Type B pancreatic cell (in vitro differentiated cells): Measurements from ENCODE around the gene RPAIN. TPM values are rescaled to one million over a fixed set of nuclear protein-coding genes. Genes with fewer than 3 reads are reported as not detected.

Experiments
- DNase-seq: peaks from one replicate; pipeline ENCODE4 v3.0.0; 2021; ENCODE audit warnings: mixed read lengths; ENCODE audit not compliant: unreplicated experiment; ENCODE audit errors: extremely low spot score
- H3K27ac Mint-ChIP-seq: 2 replicates; pipeline ENCODE4 v1.8.0; 2021; ENCODE audit warnings: mild to moderate bottlenecking, mixed read lengths
- H3K27me3 Mint-ChIP-seq: 2 replicates; pipeline ENCODE4 v1.8.0; 2021; ENCODE audit warnings: mixed read lengths
- H3K36me3 Mint-ChIP-seq: 2 replicates; pipeline ENCODE4 v1.8.0; 2021; ENCODE audit warnings: mixed read lengths
- H3K4me1 Mint-ChIP-seq: one replicate; pipeline ENCODE4 v1.8.0; 2021; ENCODE audit warnings: mixed read lengths; ENCODE audit not compliant: unreplicated experiment
- H3K4me3 Mint-ChIP-seq: 2 replicates; pipeline ENCODE4 v1.8.0; 2021; ENCODE audit warnings: mild to moderate bottlenecking, mixed read lengths
- H3K9me3 Mint-ChIP-seq: 2 replicates; pipeline ENCODE4 v1.8.0; 2021; ENCODE audit warnings: mixed read lengths
- total RNA-seq: library from RNA; stranded (reverse); gene quantifications from 2 replicates; pipeline ENCODE4 v1.2.1, GENCODE V29; 2021; ENCODE audit warnings: low replicate concordance
- TF ChIP-seq, protein P1 (sequence below): fragments of 200-600 bp; sonication (generic); conservative IDR thresholded peaks from 2 replicates; pipeline ENCODE4 v1.5.0; 2021; ENCODE audit warnings: antibody characterized with exemption, mild to moderate bottlenecking

Gene RPAIN
- total RNA-seq, 1 donor from 2014 or later, result 70.8 TPM

DNA sequence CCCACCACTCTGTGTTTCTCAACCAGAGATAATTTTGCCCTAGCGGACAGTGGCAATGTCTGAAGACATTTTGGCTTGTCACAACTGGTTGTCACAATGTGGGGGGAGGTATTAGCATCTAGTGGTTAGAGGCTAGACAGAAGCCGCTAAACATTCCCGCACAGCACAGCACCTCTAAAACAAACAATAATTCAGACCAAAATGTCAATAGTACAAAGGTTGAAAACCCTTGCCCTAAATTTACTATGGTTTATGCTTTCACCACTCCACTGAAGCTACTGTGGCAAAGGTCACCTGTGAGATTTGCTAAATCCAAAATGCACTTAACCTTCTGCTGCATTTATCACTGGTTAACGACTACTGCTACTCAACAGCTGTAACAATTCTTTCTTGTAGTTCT lies 14.6 kb upstream of the RPAIN start:
- H3K36me3 Mint-ChIP-seq, result peaks cover 22% of the 10 kb centered on the region
- H3K9me3 Mint-ChIP-seq, result no peaks in the 10 kb centered on the region
- no peaks in the 10 kb centered on the region for H3K27me3 Mint-ChIP-seq
- no peak for DNase-seq
- H3K27ac Mint-ChIP-seq, result no peak overlapping the region
- TF ChIP-seq, protein P1, sequence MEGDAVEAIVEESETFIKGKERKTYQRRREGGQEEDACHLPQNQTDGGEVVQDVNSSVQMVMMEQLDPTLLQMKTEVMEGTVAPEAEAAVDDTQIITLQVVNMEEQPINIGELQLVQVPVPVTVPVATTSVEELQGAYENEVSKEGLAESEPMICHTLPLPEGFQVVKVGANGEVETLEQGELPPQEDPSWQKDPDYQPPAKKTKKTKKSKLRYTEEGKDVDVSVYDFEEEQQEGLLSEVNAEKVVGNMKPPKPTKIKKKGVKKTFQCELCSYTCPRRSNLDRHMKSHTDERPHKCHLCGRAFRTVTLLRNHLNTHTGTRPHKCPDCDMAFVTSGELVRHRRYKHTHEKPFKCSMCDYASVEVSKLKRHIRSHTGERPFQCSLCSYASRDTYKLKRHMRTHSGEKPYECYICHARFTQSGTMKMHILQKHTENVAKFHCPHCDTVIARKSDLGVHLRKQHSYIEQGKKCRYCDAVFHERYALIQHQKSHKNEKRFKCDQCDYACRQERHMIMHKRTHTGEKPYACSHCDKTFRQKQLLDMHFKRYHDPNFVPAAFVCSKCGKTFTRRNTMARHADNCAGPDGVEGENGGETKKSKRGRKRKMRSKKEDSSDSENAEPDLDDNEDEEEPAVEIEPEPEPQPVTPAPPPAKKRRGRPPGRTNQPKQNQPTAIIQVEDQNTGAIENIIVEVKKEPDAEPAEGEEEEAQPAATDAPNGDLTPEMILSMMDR, result no peak
- no peak overlapping the region for H3K4me3 Mint-ChIP-seq
- no peaks in the 10 kb centered on the region for H3K4me1 Mint-ChIP-seq

DNA sequence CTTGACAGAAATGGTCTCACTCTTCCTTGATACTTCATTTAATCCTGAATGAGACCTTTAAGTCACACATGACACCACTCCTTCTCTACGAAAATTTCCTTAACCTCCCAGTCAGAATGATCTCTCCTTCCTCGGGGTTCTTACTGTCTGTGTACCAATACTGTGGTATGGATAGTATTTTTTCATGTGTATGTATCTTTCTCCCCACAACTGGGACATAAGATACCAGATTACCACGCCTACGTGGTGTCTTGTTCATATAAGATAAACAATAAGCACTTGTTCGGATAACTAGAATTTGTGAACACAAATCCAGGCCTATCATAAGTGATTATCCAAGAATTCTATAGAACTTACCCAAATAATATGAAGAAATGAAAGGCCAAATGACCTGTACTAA lies 11.8 kb upstream of the RPAIN start:
- DNase-seq, result no peak
- Mint-ChIP-seq H3K4me1 (no peaks in the 10 kb centered on the region), H3K27ac (no peak overlapping the region), H3K36me3 (peaks cover 37% of the 10 kb centered on the region), H3K27me3 (no peaks in the 10 kb centered on the region), H3K9me3 (no peaks in the 10 kb centered on the region), H3K4me3 (no peak overlapping the region)
- TF ChIP-seq, protein P1, result no peak

DNA sequence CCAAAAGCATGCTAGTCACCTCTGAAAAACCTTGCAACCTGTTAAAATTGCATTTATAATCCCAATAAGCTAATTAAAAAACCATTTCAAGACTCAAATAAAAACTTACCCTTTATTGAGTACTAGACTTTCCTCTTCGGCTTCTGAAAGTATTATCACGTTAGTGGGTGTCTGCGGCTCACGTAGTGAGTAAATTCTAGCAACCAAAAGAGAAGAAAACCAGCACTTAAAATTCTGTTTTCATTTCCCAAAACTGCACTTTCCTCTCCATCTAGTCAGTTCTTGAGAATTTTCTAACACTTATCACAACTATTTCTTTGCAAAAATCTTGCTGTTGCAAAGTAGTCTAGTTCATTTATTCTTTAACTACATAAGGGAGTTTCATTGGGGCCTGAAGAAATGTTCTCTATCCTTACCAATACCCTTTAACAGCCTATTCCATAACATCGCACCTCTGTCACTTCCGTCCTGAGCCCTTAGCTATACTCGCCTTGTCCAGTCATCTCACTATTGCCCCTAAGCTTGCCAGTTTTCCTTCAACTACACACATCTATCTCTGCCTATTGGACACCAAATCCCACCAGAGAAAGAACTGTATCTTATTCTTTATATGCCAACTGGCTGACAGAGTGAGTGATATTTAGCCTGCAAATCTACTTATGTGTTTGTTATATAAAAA lies 9.2 kb upstream of the RPAIN start:
- TF ChIP-seq, protein P1, result no peak
- Mint-ChIP-seq H3K4me3 (no peak overlapping the region), H3K4me1 (no peaks in the 10 kb centered on the region), H3K36me3 (peaks cover 32% of the 10 kb centered on the region), H3K9me3 (no peaks in the 10 kb centered on the region), H3K27me3 (no peaks in the 10 kb centered on the region), H3K27ac (no peak overlapping the region)
- DNase-seq, result no peak

DNA sequence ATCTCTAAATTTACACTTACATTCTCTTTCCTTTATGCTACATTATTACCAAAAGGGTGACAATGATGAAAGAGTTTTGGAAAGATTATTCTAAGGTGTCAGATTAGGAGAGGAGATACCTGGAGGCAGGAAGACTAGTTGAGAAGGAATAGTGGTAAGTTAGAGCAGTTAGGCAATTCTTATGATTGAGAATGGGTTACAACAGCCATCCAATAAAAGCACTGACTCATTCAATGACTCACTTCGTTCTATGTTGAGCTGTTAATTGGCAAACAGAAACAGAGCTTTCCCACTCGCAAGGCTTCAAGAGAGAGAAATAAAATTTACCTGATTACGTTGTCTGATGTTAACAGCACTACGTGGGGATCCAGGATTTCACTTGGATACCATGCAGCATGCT lies 6.3 kb upstream of the RPAIN start:
- H3K4me3 Mint-ChIP-seq, result no peak overlapping the region
- no peaks in the 10 kb centered on the region for H3K9me3 Mint-ChIP-seq
- peaks cover 36% of the 10 kb centered on the region for H3K36me3 Mint-ChIP-seq
- H3K27me3 Mint-ChIP-seq, result no peaks in the 10 kb centered on the region
- TF ChIP-seq, protein P1, result no peak
- no peak overlapping the region for H3K27ac Mint-ChIP-seq
- peaks cover 3% of the 10 kb centered on the region for H3K4me1 Mint-ChIP-seq
- DNase-seq, result no peak

DNA sequence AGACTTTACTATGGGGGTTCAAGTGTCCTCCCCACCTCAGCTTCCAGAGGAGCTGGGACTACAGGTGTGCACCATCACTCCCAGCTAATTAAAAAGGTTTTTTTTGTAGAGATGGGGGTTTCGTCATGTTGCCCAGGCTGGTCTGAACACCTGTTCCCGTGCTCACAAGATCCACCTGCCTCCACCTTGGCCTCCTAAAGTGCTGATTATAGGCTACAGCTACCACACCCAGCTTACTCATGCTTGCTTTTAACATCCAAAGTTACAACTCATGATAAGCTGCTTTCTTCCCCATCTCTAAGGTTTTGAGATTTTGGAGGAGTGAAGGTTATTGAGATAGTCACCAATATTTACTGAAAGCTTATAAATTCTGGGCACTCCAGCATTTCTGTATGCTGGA lies 3.1 kb upstream of the RPAIN start:
- no peak for DNase-seq
- Mint-ChIP-seq H3K27ac (peak overlapping the region; percentile 77), H3K36me3 (peaks cover 25% of the 10 kb centered on the region), H3K27me3 (no peaks in the 10 kb centered on the region), H3K4me1 (peaks cover 16% of the 10 kb centered on the region), H3K4me3 (peak overlapping the region; percentile 68), H3K9me3 (no peaks in the 10 kb centered on the region)
- TF ChIP-seq, protein P1, result no peak
